ENCODE measurements around the gene TSPAN9. TPM values are rescaled to one million over a fixed set of nuclear protein-coding genes. Genes with fewer than 3 reads are reported as not detected.

Gene TSPAN9
- total RNA-seq, 1 experiment from 2014 or later: 13.4 TPM

GRCh38 chr12:3139760-3140159 is 62.6 kb downstream of the TSPAN9 start:
- no peak overlapping the region for H3K4me3 Mint-ChIP-seq (ENCODE audit: unreplicated experiment)
- ChIA-PET CTCF (interaction anchor here (0.6 to 10.7 kb wide), 9 partner anchors 12 to 664 kb away, joined by 3 to 248 read pairs (median 4); no protein-coding TSS in a partner anchor), POLR2A (no interaction called here)
- intact Hi-C loops (cut with micrococcal nuclease): loop anchor here (5.0 kb wide), 1 partner anchor 663 kb away; no protein-coding TSS in a partner anchor
- DNase-seq (ENCODE audit: unreplicated experiment): no peak
- H3K36me3 Mint-ChIP-seq (ENCODE audit: insufficient read depth, unreplicated experiment): no peaks in the 10 kb centered on the region
- H3K27me3 Mint-ChIP-seq (ENCODE audit: insufficient read depth, unreplicated experiment): no peaks in the 10 kb centered on the region
- no peaks in the 10 kb centered on the region for H3K9me3 Mint-ChIP-seq (ENCODE audit: unreplicated experiment)
- H3K4me1 Mint-ChIP-seq (ENCODE audit: insufficient read depth, unreplicated experiment): peaks cover 5% of the 10 kb centered on the region
- no TSS peak for BruUV-seq (replicated peaks)
- TF ChIP-seq CTCF (IDR thresholded peaks at IDR 0.05; ENCODE audit: unreplicated experiment): no peak
- H3K27ac Mint-ChIP-seq (ENCODE audit: low read depth, unreplicated experiment): no peak overlapping the region

- no peaks in the 10 kb centered on the region for H3K27me3 Mint-ChIP-seq (ENCODE audit: insufficient read depth, unreplicated experiment)
- POLR2A ChIA-PET: interaction anchor here (0.5 kb wide), 1 partner anchor 22 kb away, joined by 3 read pairs; no protein-coding TSS in a partner anchor
- H3K4me3 Mint-ChIP-seq (ENCODE audit: unreplicated experiment): no peak overlapping the region
- intact Hi-C loops (cut with micrococcal nuclease): no loop called here
- peaks cover 5% of the 10 kb centered on the region for H3K4me1 Mint-ChIP-seq (ENCODE audit: insufficient read depth, unreplicated experiment)
- DNase-seq (ENCODE audit: unreplicated experiment): no peak
- no peak for TF ChIP-seq CTCF (IDR thresholded peaks at IDR 0.05; ENCODE audit: unreplicated experiment)
- CTCF ChIA-PET: interaction anchor here (0.6 to 10.7 kb wide), 7 partner anchors 60 to 664 kb away, joined by 3 to 248 read pairs (median 4); no protein-coding TSS in a partner anchor
- no TSS peak for BruUV-seq (replicated peaks)
- H3K9me3 Mint-ChIP-seq (ENCODE audit: unreplicated experiment): no peaks in the 10 kb centered on the region
- H3K27ac Mint-ChIP-seq (ENCODE audit: low read depth, unreplicated experiment): no peak overlapping the region
- H3K36me3 Mint-ChIP-seq (ENCODE audit: insufficient read depth, unreplicated experiment): no peaks in the 10 kb centered on the region
These were observed 63.1 kb downstream of the TSPAN9 start for GRCh38 chr12:3140284-3140683.

- BruUV-seq (replicated peaks): no TSS peak
- no peak for TF ChIP-seq CTCF (IDR thresholded peaks at IDR 0.05; ENCODE audit: unreplicated experiment)
These were observed 64.5 kb downstream of the TSPAN9 start for GRCh38 chr12:3141339-3142321.

GRCh38 chr12:3142386-3142785 is 65.2 kb downstream of the TSPAN9 start:
- CTCF ChIA-PET: interaction anchor here (0.6 to 10.7 kb wide), 3 partner anchors 13 to 453 kb away, joined by 3 to 248 read pairs (median 3); no protein-coding TSS in a partner anchor
- TF ChIP-seq CTCF (IDR thresholded peaks at IDR 0.05; ENCODE audit: unreplicated experiment): no peak
- H3K36me3 Mint-ChIP-seq (ENCODE audit: insufficient read depth, unreplicated experiment): no peaks in the 10 kb centered on the region
- no peaks in the 10 kb centered on the region for H3K27me3 Mint-ChIP-seq (ENCODE audit: insufficient read depth, unreplicated experiment)
- no peaks in the 10 kb centered on the region for H3K9me3 Mint-ChIP-seq (ENCODE audit: unreplicated experiment)
- peaks cover 3% of the 10 kb centered on the region for H3K4me1 Mint-ChIP-seq (ENCODE audit: insufficient read depth, unreplicated experiment)
- no peak overlapping the region for H3K27ac Mint-ChIP-seq (ENCODE audit: low read depth, unreplicated experiment)
- H3K4me3 Mint-ChIP-seq (ENCODE audit: unreplicated experiment): no peak overlapping the region
- POLR2A ChIA-PET: no interaction called here
- BruUV-seq (replicated peaks): no TSS peak
- intact Hi-C loops (cut with micrococcal nuclease): no loop called here
- no peak for DNase-seq (ENCODE audit: unreplicated experiment)

More at GRCh38 chr12:3141339-3142321, 64.5 kb downstream of the TSPAN9 start:
- no peaks in the 10 kb centered on the region for H3K9me3 Mint-ChIP-seq (ENCODE audit: unreplicated experiment)
- H3K4me3 Mint-ChIP-seq (ENCODE audit: unreplicated experiment): no peak overlapping the region
- no peak for DNase-seq (ENCODE audit: unreplicated experiment)
- CTCF ChIA-PET: interaction anchor here (0.6 to 10.7 kb wide), 4 partner anchors 13 to 453 kb away, joined by 3 to 248 read pairs (median 3); no protein-coding TSS in a partner anchor
- no peaks in the 10 kb centered on the region for H3K36me3 Mint-ChIP-seq (ENCODE audit: insufficient read depth, unreplicated experiment)
- peak overlapping the region; percentile 40 for H3K27ac Mint-ChIP-seq (ENCODE audit: low read depth, unreplicated experiment)
- POLR2A ChIA-PET: no interaction called here
- H3K4me1 Mint-ChIP-seq (ENCODE audit: insufficient read depth, unreplicated experiment): peaks cover 5% of the 10 kb centered on the region
- intact Hi-C loops (cut with micrococcal nuclease): no loop called here
- no peaks in the 10 kb centered on the region for H3K27me3 Mint-ChIP-seq (ENCODE audit: insufficient read depth, unreplicated experiment)

All from MCF 10A (cell line).